SK-N-DZ (cell line): ENCODE results near the gene IL20. TPM values are rescaled to one million over a fixed set of nuclear protein-coding genes. Genes with fewer than 3 reads are reported as not detected.

Experiments
- DNase-seq: peaks from one replicate; pipeline ENCODE4 v3.0.0-alpha.2; 2015; ENCODE audit warnings: low spot score
- polyA plus RNA-seq, 2 experiments: library from polyadenylated mRNA; depleted of rRNA; stranded (reverse); fragments of >200 nt; gene quantifications; 2 replicates each; pipeline ENCODE4 v1.2.3, GENCODE V29; 2014

Gene IL20, protein sequence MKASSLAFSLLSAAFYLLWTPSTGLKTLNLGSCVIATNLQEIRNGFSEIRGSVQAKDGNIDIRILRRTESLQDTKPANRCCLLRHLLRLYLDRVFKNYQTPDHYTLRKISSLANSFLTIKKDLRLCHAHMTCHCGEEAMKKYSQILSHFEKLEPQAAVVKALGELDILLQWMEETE
- polyA plus RNA-seq (2014; cell fraction: cytosol; rRNA removed): not detected in 2 replicates
- not detected in 2 replicates for polyA plus RNA-seq (2014; cell fraction: nucleus; rRNA removed)

DNA sequence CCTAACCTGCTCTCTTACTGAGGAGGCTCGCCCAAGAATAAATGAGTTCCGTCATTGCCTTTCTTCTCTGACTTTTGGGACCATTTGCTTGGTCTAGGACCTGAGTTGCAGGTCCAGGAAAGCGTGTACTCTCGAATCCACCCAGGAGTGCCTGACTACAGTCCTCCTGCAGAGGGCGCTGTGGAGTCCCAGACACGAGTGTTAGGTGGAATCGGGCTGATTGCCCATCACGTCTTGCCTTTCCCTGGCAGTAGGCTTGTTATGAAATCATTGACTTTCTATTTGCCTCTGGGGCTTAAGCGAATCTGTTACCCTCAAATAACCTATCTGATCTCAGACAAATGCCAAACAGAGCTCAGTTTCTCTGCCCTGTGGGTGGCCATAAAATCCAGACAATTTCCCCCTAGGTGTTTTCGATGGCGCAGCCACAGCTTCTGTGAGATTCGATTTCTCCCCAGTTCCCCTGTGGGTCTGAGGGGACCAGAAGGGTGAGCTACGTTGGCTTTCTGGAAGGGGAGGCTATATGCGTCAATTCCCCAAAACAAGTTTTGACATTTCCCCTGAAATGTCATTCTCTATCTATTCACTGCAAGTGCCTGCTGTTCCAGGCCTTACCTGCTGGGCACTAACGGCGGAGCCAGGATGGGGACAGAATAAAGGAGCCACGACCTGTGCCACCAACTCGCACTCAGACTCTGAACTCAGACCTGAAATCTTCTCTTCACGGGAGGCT is at the start of gene IL20:
Gene IL20 (plus strand): TSS at position 685 of the 733 bp plus-strand sequence. CDS start 230 bp downstream, outside the sequence.
- DNase-seq: peak; percentile 4

DNA sequence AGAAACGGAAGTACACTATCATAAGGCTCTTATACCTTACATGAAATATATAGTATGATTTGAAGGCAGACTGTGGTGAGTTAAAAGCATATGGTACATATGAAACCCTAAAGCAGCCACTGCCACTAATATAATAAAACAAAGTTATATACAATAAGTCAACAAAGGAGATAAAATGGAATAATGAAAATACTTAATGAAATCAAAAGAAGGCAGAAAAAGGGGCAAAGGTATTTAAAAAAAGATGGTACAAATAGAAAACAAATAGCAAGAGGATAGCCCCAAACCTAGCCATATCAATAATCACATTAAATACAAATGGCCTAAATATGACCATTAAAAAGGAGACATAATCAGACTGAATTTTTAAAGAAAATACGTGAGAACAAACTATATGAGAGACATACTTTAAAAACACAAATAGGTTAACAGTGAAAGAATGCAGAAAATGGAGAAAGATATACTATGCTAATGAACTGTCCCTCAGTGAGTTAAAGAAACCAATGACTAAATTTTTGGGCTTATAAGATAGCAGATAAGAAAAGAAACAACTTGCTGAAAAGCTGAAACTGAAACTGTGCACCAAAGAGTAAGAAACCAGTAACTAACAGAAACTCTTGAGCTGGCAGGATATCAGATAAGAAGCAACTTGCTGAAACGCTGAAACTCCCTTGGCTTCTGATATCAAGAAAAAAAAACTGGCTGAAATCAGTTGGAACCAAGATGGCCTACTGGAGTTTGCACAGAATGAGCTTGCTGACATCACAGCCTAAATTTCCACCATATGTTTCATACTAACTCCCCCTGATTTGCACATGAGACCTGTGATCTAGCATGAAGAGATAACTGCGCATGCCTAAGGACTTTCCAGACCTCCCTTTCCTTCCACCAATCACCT is 48.8 kb upstream of the IL20 start:
- DNase-seq: no peak

DNA sequence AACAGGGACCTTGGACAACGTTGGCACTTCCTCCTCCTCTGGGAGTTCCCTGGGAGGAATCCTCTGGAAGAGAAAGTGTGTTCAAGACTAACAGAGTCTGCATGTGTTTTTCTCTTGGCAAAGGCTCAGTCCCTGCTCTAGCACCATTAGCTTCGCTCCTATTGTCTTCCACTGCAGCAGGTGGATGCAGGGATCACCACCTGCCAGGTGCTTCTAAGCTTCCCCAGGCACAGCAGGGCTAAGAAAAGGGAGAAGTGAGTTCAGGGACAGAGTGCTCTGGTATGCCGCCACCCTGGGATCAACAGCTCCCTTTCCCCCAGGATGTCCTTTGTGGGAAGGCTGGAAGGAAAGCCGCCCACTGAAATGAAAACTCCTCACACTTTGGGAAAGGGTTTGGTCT is 43.9 kb upstream of the IL20 start:
- DNase-seq: no peak

DNA sequence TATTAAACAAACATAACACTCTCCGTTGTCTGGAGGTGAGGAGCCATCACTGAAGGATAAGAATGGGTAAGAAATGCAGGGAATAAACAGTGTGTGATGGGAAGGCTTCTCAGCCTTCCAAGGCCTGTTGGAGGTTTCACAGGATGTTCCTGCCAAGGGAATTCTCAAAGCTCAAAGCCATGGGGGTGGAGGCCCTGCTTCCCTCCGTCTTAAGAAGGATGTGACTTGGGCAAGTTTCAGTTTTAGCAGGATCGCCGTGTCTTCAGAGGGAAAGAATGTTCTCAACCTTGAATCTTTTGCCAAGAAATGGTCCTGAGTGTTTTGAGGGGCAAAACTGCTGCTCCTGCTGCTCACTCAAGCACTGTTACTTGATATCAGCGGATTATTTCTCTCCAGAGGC is 41.7 kb upstream of the IL20 start:
- DNase-seq: no peak

DNA sequence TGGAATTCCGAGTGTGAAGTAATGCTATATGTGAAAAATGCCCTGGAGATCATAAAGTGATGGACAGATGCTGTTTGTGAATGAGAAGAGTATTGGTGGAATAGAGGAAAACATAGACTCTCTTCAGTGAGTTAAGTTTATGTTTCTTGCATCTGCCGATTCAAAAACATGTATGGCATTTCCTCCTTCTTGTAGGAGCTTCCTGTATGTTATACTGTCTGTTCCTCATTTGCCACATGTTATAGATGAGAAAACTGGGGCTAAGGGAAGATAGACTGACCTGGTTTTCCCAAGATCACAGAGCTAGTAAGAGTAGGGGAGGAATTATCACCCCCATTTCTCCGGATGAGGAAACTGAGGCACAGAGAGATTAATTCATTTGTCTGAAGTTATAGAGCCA is 41.1 kb upstream of the IL20 start:
- no peak for DNase-seq

DNA sequence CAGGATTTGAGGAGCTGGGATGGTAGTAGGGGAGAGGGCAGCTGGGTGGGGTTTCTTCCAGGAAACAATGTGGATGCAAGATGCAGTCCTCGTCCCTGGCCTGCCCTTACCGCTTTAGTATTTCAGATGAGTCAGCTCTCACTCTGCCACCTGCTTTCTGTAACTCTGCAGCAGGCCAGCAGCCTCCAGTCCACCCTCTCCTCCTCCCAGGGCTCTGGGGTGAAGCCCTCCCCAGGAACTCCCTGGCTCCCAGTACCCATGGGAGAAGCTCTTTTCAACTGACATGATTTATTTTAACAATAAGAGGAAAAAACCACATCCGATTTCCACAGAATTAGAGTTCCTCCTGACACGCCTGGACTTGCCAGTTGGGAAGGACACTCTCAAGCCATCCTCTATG is 39.0 kb upstream of the IL20 start:
- DNase-seq: no peak

DNA sequence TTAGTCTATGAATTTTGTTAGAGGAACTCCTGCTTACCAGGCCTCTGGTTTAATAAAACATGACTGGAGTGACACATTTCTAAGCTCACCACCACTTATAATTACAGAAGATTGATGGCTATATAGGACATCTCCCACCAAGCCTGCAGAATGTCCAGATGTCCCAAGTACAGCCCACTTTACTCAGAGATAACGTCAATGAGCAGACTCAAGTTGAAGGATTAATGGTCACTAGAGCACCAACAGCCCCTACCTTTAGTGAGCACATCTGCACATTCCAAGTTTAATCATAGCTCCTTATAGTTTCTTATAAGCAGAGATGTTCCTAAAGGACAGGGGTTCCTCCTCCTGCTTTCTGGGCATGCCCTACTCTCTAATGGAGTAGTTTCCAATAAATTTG is 37.4 kb upstream of the IL20 start:
- DNase-seq: peak; percentile 68

DNA sequence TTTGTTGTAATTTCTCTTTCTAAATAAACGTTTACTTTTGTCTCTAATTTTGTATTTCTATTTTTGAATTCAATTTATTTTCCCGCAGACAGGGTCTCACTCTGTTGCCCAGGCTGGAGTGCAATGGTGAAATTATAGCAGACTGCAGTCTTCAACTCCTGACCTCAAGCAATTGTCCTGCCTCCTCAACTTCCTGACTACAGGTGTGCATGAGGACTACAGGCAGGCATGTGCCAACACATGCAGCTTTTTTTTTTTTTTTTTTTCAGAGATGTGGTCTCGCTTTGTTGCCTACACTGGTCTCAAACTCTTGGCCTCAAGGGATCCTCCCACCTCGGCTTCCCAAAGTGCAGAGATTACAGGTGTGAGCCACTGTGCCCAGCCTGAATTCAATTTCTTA is 36.7 kb upstream of the IL20 start:
- DNase-seq: no peak

DNA sequence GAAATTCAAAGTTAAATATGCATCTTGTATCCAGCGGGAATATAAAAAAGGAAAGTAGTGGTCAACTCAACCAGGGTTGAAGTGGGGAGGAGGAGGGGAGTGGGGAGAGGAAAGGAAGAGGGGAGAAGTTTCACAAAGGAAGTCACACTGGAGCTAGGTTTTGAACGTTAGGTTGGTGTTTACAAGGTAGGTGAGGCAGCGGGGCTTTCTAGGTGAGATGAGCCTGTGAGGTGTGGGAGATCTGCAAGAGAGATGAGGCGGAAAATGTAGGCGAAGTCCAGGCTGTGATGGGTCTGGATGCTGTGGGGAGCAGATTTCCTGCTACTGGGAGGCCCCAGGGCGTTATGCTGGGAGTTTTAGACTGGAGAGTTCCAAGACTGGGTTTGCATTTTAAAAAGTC is 36.1 kb upstream of the IL20 start:
- DNase-seq: no peak

DNA sequence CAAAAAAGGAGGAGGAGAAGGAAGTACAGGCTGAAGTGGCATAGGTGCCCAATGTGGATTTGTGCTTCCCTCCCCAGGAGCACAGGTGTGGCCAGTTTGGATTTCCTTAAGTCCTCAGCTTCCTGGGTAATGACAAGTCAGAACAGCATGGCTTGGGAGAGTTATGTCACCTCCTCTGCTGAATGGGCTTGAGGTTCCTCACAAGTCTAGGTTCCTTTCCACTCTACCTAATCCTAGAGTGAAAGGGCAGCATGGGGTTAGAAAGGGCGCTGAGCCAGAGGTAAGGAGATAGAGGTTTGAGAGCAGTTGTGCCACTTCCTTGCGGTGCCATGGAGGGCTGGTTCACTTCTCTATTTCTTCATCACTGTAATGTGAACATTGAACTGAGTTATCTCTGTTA is 35.5 kb upstream of the IL20 start:
- DNase-seq: no peak

DNA sequence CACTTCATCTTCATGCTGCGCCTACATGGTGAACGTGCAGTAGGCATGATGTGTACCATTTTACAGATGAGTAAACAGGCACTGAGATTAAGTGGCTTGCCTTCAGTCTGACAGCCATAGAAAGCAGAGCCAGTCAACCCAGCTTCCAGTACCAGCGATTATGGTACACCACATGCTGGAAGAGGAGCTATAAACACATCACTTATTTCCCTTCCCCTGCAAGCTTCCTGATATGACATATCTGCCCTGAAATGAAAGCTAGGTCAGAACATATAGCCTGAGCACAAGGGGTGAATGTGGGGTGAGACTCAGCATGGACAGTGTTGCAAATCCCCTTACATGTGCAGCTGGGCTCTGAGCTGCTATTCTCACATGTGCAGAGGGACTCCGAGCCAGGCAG is 33.8 kb upstream of the IL20 start:
- no peak for DNase-seq

DNA sequence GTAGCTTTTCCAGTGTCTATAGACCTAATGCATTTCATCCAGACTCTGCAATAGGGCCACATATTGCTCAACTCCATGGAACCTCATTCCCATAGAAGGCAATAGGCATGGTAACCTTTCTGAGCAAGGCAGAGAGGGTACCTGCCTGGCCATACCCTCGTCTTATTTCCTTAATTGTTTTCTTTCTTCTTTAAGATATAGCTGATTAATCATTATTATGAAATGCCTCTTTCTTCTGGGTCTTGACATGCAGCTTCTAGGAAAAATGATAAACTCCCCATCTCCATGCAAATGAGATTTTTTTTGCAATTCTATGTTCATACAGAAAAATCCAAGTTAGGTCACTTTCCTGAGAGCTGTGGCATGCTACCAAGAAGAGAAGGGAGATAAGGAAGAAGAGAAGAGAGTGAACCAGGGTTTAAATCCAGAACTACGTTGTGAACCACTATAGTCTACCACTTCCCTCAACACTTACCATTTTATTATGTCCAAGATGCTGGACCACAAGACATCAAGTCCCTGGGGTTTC is 33.0 kb upstream of the IL20 start:
- no peak for DNase-seq

DNA sequence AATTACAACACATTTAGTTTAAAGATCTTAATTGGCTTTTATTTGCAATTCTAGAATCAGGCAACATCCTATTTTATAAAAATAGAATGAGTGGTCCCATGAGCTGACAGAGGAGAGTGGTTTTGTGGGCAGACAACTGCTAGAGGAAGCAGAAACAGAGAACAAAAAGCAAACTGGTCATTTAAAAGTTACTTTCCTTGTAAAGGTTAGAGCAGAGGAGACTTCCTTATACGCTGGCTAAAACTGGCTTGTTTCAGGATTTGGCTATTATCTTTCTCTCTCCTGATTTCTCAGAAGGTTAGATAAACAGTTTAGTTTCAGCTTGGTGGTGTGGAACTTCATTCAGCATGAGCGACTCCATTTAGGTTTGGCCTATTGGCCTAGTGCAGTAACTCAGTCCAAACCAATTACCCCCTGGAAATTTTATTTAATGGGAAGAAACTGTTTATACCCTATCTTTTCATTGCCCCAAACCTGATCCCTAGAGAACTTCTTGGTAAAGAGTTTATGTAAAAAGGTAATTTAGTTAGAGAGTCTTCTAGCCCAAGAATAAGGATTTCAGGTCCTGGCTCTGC is 32.2 kb upstream of the IL20 start:
- DNase-seq: no peak

DNA sequence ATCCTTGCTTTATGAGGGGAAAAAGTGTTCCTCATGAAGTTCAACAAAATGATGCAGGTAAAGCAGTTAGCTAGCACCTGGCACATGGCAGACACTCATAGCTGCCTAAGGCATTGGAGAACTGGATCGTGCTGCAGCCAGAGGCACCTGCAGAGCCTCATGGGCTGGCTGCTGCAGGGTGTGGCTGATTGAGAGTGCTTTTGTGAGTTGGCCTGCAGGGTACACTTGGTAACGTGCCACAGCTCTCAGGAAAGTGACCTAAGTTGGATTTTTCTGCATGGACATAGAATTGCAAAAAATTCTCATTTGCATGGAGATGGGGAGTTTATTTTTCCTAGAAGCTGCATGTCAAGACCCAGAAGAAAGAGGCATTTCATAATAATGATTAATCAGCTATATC is 31.6 kb upstream of the IL20 start:
- no peak for DNase-seq

DNA sequence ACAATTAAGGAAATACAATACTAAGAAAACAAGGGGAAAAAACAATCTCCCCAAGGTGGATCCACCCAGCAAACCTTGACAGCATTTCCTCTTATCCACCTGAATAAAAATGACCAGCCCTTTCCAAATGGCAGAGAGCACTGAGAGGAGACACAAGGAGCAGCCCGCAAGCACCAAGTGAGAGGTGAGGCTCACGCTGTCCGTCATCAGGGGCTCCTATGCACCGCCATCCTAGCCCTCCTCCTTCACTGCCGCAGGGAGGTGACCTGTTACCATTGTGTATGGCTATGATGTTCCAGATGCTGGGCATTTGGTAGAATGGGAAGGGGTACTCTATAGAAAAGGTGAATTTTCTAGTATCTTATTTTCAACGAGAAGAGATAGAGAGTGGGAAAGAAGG is 31.2 kb upstream of the IL20 start:
- no peak for DNase-seq

DNA sequence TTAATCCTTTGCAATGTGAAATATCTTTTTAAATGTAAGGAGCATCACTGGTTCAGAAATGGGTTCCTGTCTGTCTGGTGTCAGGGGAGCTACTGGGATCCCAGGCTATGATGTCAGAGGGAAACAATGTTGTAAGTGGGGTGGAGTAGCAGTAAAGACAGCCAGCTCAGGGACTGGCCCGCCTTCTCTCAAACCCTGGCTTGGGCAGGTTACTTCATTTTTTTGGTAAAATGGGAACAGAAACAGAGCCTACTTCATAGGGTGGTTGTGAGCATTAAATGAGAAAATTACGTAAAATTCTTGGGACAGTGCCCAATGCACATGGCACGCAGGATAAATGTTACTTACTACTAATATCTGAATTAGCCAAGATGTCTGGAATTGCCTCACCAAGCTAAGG is 30.7 kb upstream of the IL20 start:
- DNase-seq: no peak

DNA sequence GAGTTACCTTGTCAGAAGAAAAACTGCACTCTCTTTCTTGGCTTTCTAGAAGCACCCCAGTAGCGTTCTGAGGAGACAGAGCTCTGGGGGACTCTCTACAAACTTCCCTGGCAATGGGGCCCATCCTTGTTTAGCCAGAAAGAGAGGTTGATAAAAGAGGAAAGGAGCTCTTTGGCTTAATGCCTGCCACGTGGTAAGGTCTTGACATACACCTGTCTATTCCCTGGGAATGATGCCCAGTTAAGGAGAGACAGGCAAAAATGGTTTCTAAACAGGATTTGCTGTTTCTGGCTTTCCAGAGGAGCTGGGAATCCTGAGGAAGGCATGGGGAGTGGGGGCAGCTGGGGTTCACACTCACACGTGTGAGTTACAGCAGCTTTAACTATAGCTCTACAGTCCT is 30.2 kb upstream of the IL20 start:
- DNase-seq: no peak

DNA sequence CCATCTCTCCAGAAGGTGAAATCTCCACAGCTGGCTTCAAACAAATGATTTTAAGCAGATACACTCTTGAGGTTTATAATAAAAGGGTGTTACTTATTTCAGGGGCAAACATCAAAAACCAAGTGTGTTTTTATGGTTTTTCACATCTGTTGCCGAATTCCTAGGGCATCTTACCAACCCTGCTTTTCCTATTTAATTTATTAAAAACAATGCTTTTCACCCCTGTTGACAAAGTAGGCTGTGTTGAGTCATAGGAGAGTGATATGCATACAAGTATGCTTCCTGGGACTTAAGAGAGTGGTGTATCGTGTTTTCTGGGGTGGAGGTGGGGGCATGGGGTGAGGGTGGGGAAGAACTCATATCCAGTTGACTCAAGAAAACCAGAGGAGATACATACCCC is 29.3 kb upstream of the IL20 start:
- no peak for DNase-seq

DNA sequence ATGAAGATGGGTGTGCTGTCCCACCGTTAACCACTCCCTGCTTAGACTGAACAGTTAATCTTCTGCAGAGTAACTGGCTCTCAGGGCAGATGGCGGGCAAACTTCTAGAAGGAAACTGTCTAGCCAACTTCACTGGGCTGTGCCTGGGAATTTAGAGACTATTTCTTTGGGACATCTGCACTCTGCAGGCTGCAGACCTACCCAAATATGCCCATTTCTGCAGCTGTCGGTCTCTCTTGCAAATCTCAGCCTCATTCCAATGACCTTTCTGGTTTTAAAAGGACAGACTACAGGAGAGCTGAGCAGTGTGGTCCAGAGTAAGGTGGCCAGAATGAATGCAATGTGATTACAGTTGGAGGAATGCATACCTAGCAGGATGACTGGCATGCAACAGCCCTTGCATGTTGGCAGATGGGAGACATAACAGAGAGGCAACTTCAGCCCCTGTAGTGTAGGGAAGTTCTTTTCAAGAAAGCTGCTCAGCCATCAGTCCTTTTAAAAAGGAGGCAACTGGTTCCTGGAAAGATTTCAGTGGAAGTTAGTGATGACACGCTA is 26.3 kb upstream of the IL20 start:
- DNase-seq: no peak

DNA sequence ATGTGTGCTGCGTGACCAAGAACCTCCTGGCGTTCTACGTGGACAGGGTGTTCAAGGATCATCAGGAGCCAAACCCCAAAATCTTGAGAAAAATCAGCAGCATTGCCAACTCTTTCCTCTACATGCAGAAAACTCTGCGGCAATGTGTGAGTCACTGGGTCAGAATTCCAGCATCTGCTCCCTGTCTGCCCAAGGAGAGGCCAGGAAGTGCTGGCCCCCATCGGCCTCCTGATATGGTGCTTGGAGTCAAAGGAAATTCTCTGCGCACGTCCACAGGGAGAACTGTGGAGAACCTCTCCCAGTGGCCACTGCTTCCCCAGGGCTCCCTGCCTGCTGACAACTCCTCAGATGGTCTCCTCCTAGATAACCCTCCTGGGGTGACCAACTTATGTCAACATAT is 25.6 kb upstream of the IL20 start:
- DNase-seq: no peak

DNA sequence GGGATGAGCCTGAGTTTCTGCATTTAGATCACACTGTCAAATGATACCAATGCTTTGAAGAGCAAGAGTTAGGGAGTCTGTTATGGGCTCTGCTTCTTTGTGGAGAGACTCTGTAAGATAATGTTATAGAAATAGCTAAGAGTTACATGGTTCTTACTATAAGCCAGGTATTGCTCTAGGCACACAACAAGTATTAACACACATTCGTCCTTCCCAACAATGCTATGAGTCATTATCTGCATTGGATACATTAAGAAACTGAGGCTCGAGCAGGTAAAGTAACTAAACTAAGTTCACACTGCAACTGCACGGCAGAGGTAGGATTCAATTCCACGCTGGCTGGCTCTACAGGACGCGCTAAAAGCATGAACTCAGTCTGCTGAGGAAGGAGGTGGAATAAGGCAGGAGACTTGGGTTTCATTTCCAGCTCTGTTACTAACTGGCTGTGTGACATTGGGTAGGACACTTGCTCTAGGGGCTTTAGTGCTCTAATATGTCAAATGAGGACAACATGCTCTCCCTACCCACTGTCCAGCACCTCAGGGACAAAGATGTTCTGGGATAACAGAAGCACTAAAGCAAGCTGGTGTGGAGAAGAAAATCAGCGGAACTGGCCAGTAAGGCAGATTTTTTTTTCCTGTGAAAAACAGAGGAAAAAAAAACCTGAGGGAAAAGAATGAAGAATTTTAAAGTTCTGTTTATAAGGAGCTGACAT is 23.7 kb upstream of the IL20 start:
- no peak for DNase-seq
